HepG2 (cell line): ENCODE results near the gene FOXN3. TPM values are rescaled to one million over a fixed set of nuclear protein-coding genes. Genes with fewer than 3 reads are reported as not detected.
A peak's percentile ranks its signal among the peaks of the same experiment; 100 is the strongest.

Source experiments
- AGO1 ChIP-seq: fragments of 200-400 bp; formaldehyde crosslinking; IDR thresholded peaks from 2 replicates; pipeline ENCODE4 v1.6.1; 2017; ENCODE audit warnings: mild to moderate bottlenecking, low read depth, low read length, moderate library complexity; ENCODE audit not compliant: poor library complexity, severe bottlenecking
- AKAP8 ChIP-seq: sonication (generic); formaldehyde crosslinking; IDR thresholded peaks from 2 replicates; pipeline ENCODE4 v1.5.1; 2020; ENCODE audit warnings: mild to moderate bottlenecking, missing genetic modification reagents
- ATF1 ChIP-seq: IDR thresholded peaks from 2 replicates; pipeline ENCODE4 v1.6.1; 2016; ENCODE audit warnings: mild to moderate bottlenecking, control low read depth
- EED ChIP-seq: sonication (generic); formaldehyde crosslinking; IDR thresholded peaks from 2 replicates; pipeline ENCODE4 v1.5.0; 2020; ENCODE audit warnings: mild to moderate bottlenecking, missing genetic modification reagents
- EP300 ChIP-seq, 3 experiments: sonication (generic) in 1 of 3; formaldehyde crosslinking in 1 of 3; IDR thresholded peaks; 2 replicates each; pipeline versions ENCODE4 v1.5.1 to v1.6.1; 2011 to 2020; ENCODE audit warnings: low read depth in 2 of 3, low read length in 2 of 3, borderline replicate concordance in 1 of 3, improper control_type of control experiment in 1 of 3, mild to moderate bottlenecking in 1 of 3, missing genetic modification reagents in 1 of 3, moderate library complexity in 1 of 3
- ESRRA ChIP-seq: sonication (generic); formaldehyde crosslinking; IDR thresholded peaks from 2 replicates; pipeline ENCODE4 v1.5.1; 2020; ENCODE audit warnings: mild to moderate bottlenecking, low read depth, missing genetic modification reagents
- FOXA1 ChIP-seq, 2 experiments: fragments of 450-650 bp in 1 of 2; sonication (generic) in 1 of 2; formaldehyde crosslinking in 1 of 2; IDR thresholded peaks; 2 replicates each; pipeline versions ENCODE4 v1.4.0 to v1.6.1; 2016 to 2020; ENCODE audit warnings: missing genetic modification reagents in 1 of 2
- HNRNPH1 ChIP-seq: fragments of 200-400 bp; formaldehyde crosslinking; optimal IDR thresholded peaks from 2 replicates; pipeline ENCODE3; 2017; ENCODE audit warnings: mild to moderate bottlenecking, low read depth, low read length
- HNRNPL ChIP-seq: fragments of 200-400 bp; formaldehyde crosslinking; IDR thresholded peaks from 2 replicates; pipeline ENCODE4 v1.6.1; 2017; ENCODE audit warnings: mild to moderate bottlenecking, low read depth, low read length
- KDM5A ChIP-seq: fragments of 200-600 bp; sonication (generic); IDR thresholded peaks from 2 replicates; pipeline ENCODE4 v1.7.0; 2018; ENCODE audit warnings: antibody characterized with exemption, mild to moderate bottlenecking, low read length, borderline replicate concordance
- KIAA2018 ChIP-seq: sonication (generic); formaldehyde crosslinking; IDR thresholded peaks from 2 replicates; pipeline ENCODE4 v1.5.0; 2020; ENCODE audit warnings: mild to moderate bottlenecking, missing genetic modification reagents, borderline replicate concordance
- NR2F1 ChIP-seq, 2 experiments: fragments of 450-650 bp in 1 of 2; formaldehyde crosslinking in 1 of 2; IDR thresholded peaks; 2 replicates each; pipeline versions ENCODE4 v1.5.0 to v1.6.1; 2016 to 2020; ENCODE audit warnings: mild to moderate bottlenecking in 1 of 2, missing compliant biosample characterization in 1 of 2, missing genetic modification reagents in 1 of 2, moderate library complexity in 1 of 2
- SP5 ChIP-seq: IDR thresholded peaks from 2 replicates; pipeline ENCODE4 v1.6.1; 2016; ENCODE audit warnings: low read depth, borderline replicate concordance
- TOPORS ChIP-seq: sonication (generic); formaldehyde crosslinking; IDR thresholded peaks from 2 replicates; pipeline ENCODE4 v1.8.0; 2023; ENCODE audit warnings: mild to moderate bottlenecking, missing genetic modification reagents
- ZBTB4 ChIP-seq: sonication (generic); formaldehyde crosslinking; IDR thresholded peaks from 2 replicates; pipeline ENCODE4 v1.4.0; 2020; ENCODE audit warnings: missing genetic modification reagents, mild to moderate bottlenecking, borderline replicate concordance
- ZNF274 ChIP-seq: sonication (generic); formaldehyde crosslinking; IDR thresholded peaks from 2 replicates; pipeline ENCODE4 v1.5.1; 2020; ENCODE audit warnings: mild to moderate bottlenecking, missing genetic modification reagents
- polyA plus RNA-seq, 8 experiments: library from polyadenylated mRNA; depleted of rRNA in 3 of 8; stranded (reverse) in 7 of 8; unstranded in 1 of 8; fragments of >200 nt; fragmentation: Illumina TruSeq in 4 of 8; extraction: Trizol in 4 of 8; gene quantifications; 2 replicates each; pipeline versions ENCODE4 v1.2.1 to v1.2.3, GENCODE V29; 2011 to 2016; ENCODE audit warnings: low read depth in 4 of 8, missing spikeins in 1 of 8, mixed read lengths in 1 of 8; ENCODE audit not compliant: insufficient read depth in 1 of 8
- total RNA-seq, 5 experiments: library from RNA; depleted of rRNA; stranded (reverse); fragments of >200 nt; fragmentation: Illumina TruSeq; extraction: Trizol; gene quantifications; 2 replicates each; pipeline ENCODE4 v1.2.3, GENCODE V29; 2016; ENCODE audit warnings: low read depth in 1 of 5
- TF ChIP-seq, protein P1 (sequence below): sonication (generic); formaldehyde crosslinking; IDR thresholded peaks from 2 replicates; pipeline ENCODE4 v1.8.0; 2022; ENCODE audit warnings: mild to moderate bottlenecking, missing genetic modification reagents, moderate library complexity

The FOXN3 gene
- total and polyA plus RNA-seq, 2 of the 13 experiments (the other 11 are each of a cell fraction or from before 2014, with no cell fraction given) = 32.4 to 70.2 TPM

DNA sequence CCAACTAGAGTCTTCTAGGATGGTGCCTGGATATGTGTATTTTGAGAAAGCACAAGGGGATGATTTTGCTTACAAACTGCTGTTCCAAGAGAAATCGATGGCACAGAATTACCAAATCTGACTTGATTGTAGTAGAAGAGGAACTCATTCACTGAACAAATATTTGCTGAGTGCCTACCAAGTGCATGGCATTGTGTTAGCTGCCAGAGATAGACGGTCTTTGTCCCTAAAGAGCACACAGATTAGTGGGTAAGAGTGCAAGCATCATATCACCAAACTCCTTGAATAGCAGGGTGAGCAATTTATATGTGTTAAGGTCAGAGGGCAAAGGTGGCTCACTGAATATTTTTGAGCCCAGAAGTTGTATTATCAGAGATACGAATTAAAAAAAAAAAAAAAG is 3.5 kb upstream of the FOXN3 start (continued):
- TF ChIP-seq TOPORS (CRISPR knock-in tag) (no peak), ATF1 (CRISPR knock-in tag) (no peak), AGO1 (no peak), SP5 (no peak), NR2F1 (CRISPR knock-in tag; IDR thresholded peaks at IDR 0.05) (0 out of 4 replicates have a peak, but pooled peaks of 1 of the 2 experiments have one; percentile 21), EP300 (IDR thresholded peaks at IDR 0.05; ENCODE audit: low read depth in 2 of 2, low read length in 2 of 2) (no peak), EP300 (CRISPR knock-in tag; IDR thresholded peaks at IDR 0.05; ENCODE audit: borderline replicate concordance) (no peak), AKAP8 (no peak), ZNF274 (no peak), KDM5A (no peak), FOXA1 (IDR thresholded peaks at IDR 0.05) (no peak), FOXA1 (CRISPR knock-in tag; IDR thresholded peaks at IDR 0.05) (no peak), HNRNPH1 (no peak), EED (CRISPR knock-in tag) (no peak), HNRNPL (peak; percentile 56; the same call in 1 of the 2 replicates), KIAA2018 (CRISPR knock-in tag) (no peak), ZBTB4 (CRISPR knock-in tag) (no peak), ESRRA (no peak)
- TF ChIP-seq, protein P1, sequence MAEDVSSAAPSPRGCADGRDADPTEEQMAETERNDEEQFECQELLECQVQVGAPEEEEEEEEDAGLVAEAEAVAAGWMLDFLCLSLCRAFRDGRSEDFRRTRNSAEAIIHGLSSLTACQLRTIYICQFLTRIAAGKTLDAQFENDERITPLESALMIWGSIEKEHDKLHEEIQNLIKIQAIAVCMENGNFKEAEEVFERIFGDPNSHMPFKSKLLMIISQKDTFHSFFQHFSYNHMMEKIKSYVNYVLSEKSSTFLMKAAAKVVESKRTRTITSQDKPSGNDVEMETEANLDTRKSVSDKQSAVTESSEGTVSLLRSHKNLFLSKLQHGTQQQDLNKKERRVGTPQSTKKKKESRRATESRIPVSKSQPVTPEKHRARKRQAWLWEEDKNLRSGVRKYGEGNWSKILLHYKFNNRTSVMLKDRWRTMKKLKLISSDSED = no peak
